Immature natural killer cell (primary cell): Measurements from ENCODE around the gene CFAP74. TPM values are rescaled to one million over a fixed set of nuclear protein-coding genes. Genes with fewer than 3 reads are reported as not detected.

Source experiments
- DNase-seq, 3 donors: peaks; one replicate each; pipeline ENCODE4 v3.0.0; 2022; ENCODE audit warnings: mixed read lengths in 1 of 3
- H3K27ac Mint-ChIP-seq, 6 donors: one replicate each; pipeline ENCODE4 v1.8.0; 2020; ENCODE audit warnings: mixed read lengths in 6 of 6, mild to moderate bottlenecking in 5 of 6, inconsistent platforms in 4 of 6, moderate library complexity in 3 of 6
- H3K27me3 Mint-ChIP-seq, 3 donors: one replicate each; pipeline ENCODE4 v1.8.0; 2020 to 2021; ENCODE audit warnings: low read depth in 3 of 3, mild to moderate bottlenecking in 3 of 3, mixed read lengths in 3 of 3, moderate library complexity in 3 of 3, inconsistent platforms in 1 of 3
- H3K36me3 Mint-ChIP-seq, 3 donors: one replicate each; pipeline ENCODE4 v1.8.0; 2020; ENCODE audit warnings: mixed read lengths in 3 of 3, inconsistent platforms in 2 of 3, mild to moderate bottlenecking in 2 of 3
- H3K4me1 Mint-ChIP-seq, 2 donors: one replicate each; pipeline ENCODE4 v1.8.0; 2020; ENCODE audit warnings: inconsistent platforms in 2 of 2, mild to moderate bottlenecking in 2 of 2, mixed read lengths in 2 of 2, moderate library complexity in 1 of 2
- H3K4me3 Mint-ChIP-seq, 5 donors: one replicate each; pipeline ENCODE4 v1.8.0; 2020; ENCODE audit warnings: mild to moderate bottlenecking in 5 of 5, mixed read lengths in 5 of 5, inconsistent platforms in 3 of 5, moderate library complexity in 3 of 5
- H3K9me3 Mint-ChIP-seq, 6 donors: one replicate each; pipeline ENCODE4 v1.8.0; 2020; ENCODE audit warnings: mild to moderate bottlenecking in 6 of 6, mixed read lengths in 6 of 6, inconsistent platforms in 4 of 6, moderate library complexity in 3 of 6
- polyA plus RNA-seq, 3 donors: library from polyadenylated mRNA; unstranded; fragments of 300-500 nt; fragmentation: Illumina TruSeq; gene quantifications; one replicate each; pipeline ENCODE4 v1.2.3, GENCODE V29; 2021

Gene CFAP74
- polyA plus RNA-seq, 3 donors from 2014 or later, result not detected

DNA sequence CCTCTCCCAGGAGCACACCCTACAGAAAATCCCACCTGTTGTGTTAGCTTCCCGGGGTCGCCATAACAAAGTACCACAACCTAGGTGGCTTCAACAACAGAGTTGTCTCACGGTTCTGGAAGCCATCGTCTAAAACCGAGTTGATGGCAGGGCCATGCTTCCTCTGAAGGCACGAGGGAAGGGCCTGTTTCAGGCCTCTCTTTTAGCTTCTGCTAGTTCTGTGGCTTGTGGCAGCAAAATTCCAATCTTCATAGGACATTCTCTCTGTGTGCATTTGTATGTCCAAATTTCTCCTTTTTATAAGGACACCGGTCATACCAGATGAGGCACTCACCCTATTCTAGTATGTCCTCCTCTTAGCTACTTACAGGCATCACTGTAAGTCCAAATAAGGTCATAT is 3.2 kb downstream of the CFAP74 start:
- Mint-ChIP-seq H3K4me3 (no peak overlapping the region), H3K27me3 (peaks cover 0 to 21% (median 19%) of the 10 kb centered on the region in 3 donors), H3K4me1 (no peaks in the 10 kb centered on the region), H3K9me3 (peaks cover 0 to 1% (median 0%) of the 10 kb centered on the region in 6 donors), H3K36me3 (no peaks in the 10 kb centered on the region), H3K27ac (no peak overlapping the region)
- no peak for DNase-seq

DNA sequence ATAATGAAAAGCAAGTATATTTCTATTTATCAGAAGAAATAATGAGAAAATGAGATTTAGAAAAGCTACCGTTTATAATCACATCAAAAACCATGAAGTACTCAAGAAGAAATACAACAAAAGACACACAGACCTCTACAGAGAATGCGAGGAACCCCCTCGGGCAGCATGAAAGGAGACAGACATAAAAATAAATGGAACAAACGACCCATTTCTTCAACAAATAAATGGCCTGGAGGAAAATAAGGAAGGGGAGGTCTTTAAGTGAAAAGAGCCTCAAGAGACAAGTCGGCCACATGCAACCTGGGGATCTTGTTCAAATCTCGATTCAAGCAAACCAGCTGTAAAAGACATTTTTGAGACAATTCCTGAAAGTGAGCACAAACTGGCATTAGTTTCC is 6.0 kb downstream of the CFAP74 start:
- Mint-ChIP-seq H3K27ac (no peak overlapping the region), H3K4me1 (no peaks in the 10 kb centered on the region), H3K9me3 (peaks cover 0 to 1% (median 0%) of the 10 kb centered on the region in 6 donors), H3K36me3 (no peaks in the 10 kb centered on the region), H3K4me3 (no peak overlapping the region), H3K27me3 (peaks cover 5 to 18% (median 15%) of the 10 kb centered on the region in 3 donors)
- DNase-seq, result no peak

DNA sequence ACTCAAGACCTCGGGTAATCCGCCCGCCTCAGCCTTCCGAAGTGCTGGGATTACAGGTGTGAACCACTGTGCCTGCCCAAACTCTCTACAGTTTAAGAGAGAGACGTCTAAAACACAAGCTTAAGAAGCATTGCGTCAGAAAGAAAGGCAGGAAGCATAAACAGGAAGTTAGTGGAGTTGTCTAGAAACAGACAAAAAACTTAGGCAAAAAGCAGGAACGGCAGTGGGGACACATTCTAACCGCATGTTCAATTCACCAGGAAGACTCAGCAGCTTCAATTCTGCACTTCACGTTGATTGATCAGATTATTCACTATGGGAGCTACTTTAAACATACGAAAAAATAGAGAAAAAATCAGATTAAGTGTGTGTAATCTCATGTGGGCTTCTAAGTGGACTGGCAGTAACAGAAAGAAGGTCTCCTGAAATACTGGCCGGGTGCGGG is 7.4 kb downstream of the CFAP74 start:
- Mint-ChIP-seq H3K4me1 (no peaks in the 10 kb centered on the region), H3K36me3 (no peaks in the 10 kb centered on the region), H3K27me3 (peaks cover 5 to 14% (median 7%) of the 10 kb centered on the region in 3 donors), H3K4me3 (no peak overlapping the region), H3K27ac (peak overlapping the region in 1 of 6 donors; percentile 47), H3K9me3 (peaks cover 0 to 1% (median 0%) of the 10 kb centered on the region in 6 donors)
- no peak for DNase-seq

DNA sequence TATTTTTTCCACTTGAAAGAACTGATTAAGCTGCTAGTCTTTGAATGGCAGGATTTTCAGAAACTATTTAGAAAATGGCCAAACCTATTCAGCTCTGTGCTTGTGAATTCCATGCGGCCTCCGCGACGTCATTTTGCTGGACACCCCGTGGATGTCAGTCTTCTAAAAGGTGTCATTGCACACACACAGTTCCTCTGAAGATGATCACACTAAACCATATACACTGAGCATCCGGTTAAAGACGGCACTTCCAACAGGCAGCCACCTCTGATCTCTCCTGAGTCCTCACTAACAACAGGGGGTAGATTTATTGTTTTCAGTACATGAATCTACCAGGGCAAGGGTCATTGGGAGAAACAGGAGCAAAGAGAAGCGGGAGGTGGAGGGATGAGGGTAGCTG is 9.1 kb downstream of the CFAP74 start:
- peaks cover 0 to 1% (median 0%) of the 10 kb centered on the region in 6 donors for H3K9me3 Mint-ChIP-seq
- H3K4me3 Mint-ChIP-seq, result no peak overlapping the region
- peaks cover 5 to 16% (median 7%) of the 10 kb centered on the region in 3 donors for H3K27me3 Mint-ChIP-seq
- H3K36me3 Mint-ChIP-seq, result no peaks in the 10 kb centered on the region
- H3K4me1 Mint-ChIP-seq, result no peaks in the 10 kb centered on the region
- no peak for DNase-seq
- H3K27ac Mint-ChIP-seq, result no peak overlapping the region

DNA sequence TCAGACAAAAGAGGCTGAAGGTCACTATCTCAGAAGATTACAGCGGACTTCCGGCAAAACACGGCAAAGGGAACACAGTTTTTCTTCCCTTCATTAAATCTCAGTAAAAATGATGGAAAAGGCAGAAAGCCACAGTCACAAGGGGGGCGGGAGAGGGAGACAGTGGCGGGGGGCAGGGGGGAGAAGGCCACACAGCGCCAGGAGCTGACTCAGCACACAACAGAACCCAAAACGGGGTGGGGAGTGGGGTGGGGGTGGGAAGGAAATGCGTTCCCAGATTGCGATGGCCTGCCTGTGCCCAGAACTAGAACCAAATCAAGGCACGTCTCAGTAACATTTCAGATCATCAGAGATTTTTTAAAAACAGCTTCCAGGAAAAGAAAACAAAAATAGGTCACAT is 13.4 kb downstream of the CFAP74 start:
- Mint-ChIP-seq H3K4me3 (no peak overlapping the region), H3K27me3 (peaks cover 4 to 10% (median 5%) of the 10 kb centered on the region in 3 donors), H3K27ac (no peak overlapping the region), H3K9me3 (no peaks in the 10 kb centered on the region), H3K36me3 (no peaks in the 10 kb centered on the region), H3K4me1 (no peaks in the 10 kb centered on the region)
- no peak for DNase-seq

DNA sequence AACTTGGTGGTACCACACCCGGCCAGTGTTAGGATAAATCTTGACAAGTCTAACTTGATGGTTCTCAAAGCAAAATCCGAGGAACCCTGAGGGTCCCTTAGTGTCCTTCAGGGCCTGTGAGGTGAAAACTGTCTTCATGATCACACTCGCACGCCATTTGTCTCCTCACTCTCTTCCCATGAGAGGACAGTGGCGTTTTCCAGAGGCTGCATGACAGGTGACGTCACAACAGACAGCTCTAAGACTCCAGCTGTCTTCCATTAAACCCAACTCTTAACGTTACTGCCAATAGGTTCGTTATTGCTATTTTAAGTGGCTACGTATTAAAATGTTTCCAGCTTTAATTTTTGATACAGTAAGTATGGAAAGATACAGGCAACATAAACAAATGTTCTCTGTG is 13.8 kb downstream of the CFAP74 start:
- Mint-ChIP-seq H3K9me3 (no peaks in the 10 kb centered on the region), H3K4me1 (no peaks in the 10 kb centered on the region)
- DNase-seq, result no peak

DNA sequence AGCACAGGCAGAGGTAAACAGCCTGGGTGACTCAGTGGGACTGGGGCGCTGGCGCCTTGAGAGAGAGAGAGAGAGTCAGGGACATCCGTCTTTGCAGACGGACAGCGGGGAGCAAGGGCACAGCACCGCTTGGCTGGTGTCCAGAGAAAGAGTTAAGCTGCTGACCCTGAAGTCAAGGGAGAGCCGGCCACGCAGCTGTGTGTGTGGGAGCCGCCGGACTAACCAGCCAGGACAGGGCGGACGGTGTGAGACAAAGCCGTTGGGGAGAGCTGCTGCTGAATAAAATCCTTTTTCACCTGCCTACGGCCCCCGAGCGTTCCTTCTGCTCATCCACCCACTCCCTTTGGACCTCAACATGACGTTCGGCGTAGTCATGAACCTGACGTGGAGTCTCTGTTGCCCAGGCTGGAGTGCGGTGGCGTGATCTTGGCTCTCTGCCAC is 14.5 kb downstream of the CFAP74 start:
- Mint-ChIP-seq H3K9me3 (no peaks in the 10 kb centered on the region), H3K4me1 (no peaks in the 10 kb centered on the region), H3K36me3 (no peaks in the 10 kb centered on the region), H3K27me3 (peaks cover 0 to 6% (median 5%) of the 10 kb centered on the region in 3 donors), H3K4me3 (no peak overlapping the region), H3K27ac (no peak overlapping the region)
- DNase-seq, result no peak

More for the DNA sequence above, 13.8 kb downstream of the CFAP74 start:
- no peak overlapping the region for H3K4me3 Mint-ChIP-seq
- H3K36me3 Mint-ChIP-seq, result no peaks in the 10 kb centered on the region
- peaks cover 3 to 10% (median 3%) of the 10 kb centered on the region in 3 donors for H3K27me3 Mint-ChIP-seq
- no peak overlapping the region for H3K27ac Mint-ChIP-seq

DNA sequence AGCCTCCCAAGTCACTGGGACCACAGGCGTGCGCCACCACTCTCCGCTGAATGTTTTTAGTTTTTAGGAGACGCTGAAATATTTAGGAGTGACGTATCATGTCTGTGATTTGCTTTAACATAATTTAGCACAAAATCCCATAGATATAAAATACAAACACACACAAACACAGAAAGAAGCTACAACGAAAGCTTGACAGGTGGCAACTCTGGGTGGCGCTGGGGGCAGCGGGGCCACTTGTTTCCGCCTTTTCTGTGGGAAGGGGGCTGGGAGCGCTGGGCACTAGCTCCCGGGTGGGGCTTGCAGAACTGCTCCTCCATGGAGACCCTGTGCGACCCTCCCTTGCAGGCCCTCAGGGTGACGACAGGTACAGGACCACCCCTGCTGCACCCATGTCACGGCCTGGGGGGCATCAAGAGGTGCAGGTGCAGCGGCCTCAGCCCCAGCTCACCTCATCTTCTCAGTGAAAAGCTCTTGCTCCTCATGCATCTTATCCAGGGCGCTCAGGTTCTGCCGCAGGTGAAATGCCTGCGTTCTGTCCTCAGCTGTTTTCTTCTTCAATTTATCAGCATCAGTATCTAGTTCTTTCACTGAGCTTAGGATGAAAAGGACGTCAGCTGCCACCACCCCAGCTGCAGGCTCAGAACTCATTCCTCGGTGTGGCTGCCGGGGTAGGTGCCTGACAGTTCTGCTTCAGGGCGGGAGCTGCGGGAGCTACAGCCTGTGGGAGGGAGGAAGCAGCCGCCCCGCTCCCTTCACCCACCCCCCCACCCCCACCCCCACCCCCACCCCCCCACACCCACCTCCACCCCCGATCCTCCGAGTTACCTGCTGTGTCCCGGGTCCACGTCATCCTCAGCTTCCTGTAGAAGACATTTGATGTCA is 15.3 kb downstream of the CFAP74 start:
- no peak for DNase-seq
- Mint-ChIP-seq H3K4me3 (no peak overlapping the region), H3K9me3 (no peaks in the 10 kb centered on the region), H3K4me1 (no peaks in the 10 kb centered on the region), H3K27me3 (peaks cover 0 to 6% (median 5%) of the 10 kb centered on the region in 3 donors), H3K27ac (no peak overlapping the region), H3K36me3 (no peaks in the 10 kb centered on the region)

DNA sequence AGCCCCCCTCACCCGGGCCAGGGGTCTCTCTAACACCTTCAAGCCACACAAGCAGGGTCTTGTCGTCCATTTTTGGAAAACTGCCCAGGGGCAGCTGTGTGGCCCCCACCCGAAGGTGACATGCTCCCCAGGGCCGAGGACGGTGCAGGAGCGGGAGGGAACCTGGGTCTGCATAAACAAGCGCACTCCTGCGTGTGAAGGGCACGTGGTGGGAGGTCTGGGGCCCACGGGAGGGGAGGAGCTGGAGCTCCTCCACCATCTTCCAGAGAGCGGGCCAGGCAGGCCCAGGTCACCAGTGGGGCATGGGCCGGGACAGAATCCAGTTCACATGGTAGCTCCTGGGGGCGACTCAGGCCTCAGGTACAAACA is 16.5 kb downstream of the CFAP74 start:
- no peak for DNase-seq
- Mint-ChIP-seq H3K4me3 (no peak overlapping the region), H3K27ac (no peak overlapping the region), H3K9me3 (no peaks in the 10 kb centered on the region), H3K36me3 (no peaks in the 10 kb centered on the region), H3K4me1 (no peaks in the 10 kb centered on the region), H3K27me3 (peaks cover 0 to 6% (median 5%) of the 10 kb centered on the region in 3 donors)

DNA sequence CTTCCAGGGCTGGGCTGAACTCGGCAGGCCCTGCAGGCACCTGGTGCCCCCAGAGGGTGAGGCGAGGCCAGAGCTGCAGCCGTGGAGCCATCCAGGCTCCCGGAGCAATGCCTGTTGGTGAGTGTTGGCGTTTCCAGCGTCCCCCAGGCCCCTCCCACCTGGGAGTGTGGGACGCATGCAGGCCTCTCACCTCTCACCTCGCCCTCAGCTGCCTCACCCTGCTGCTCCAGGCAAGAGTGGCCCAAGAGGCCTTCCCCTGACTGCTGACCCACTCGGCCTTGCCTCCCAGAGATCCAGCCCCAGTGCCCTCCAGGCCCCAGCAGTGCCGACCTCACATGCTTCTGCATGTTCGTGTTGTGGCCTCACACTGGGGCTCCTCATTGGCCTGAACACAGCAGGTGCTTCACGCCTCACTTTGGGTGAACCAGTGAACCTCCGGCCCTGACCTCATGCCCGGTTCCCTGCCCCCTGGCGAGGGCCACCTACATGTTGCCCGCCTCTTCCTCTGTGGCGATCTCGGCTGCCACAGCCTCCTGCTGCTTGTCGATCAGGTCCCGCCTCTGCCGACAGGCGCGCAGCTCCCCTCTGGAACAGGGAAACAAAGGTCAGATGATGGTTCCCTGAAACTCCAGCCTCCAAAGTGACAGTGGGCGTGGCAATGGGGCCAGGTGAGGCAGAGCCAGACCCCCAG is 17.0 kb downstream of the CFAP74 start:
- no peaks in the 10 kb centered on the region for H3K36me3 Mint-ChIP-seq
- no peaks in the 10 kb centered on the region for H3K4me1 Mint-ChIP-seq
- H3K4me3 Mint-ChIP-seq, result no peak overlapping the region
- no peak for DNase-seq
- H3K27me3 Mint-ChIP-seq, result peaks cover 0 to 6% (median 5%) of the 10 kb centered on the region in 3 donors
- H3K27ac Mint-ChIP-seq, result no peak overlapping the region
- no peaks in the 10 kb centered on the region for H3K9me3 Mint-ChIP-seq

DNA sequence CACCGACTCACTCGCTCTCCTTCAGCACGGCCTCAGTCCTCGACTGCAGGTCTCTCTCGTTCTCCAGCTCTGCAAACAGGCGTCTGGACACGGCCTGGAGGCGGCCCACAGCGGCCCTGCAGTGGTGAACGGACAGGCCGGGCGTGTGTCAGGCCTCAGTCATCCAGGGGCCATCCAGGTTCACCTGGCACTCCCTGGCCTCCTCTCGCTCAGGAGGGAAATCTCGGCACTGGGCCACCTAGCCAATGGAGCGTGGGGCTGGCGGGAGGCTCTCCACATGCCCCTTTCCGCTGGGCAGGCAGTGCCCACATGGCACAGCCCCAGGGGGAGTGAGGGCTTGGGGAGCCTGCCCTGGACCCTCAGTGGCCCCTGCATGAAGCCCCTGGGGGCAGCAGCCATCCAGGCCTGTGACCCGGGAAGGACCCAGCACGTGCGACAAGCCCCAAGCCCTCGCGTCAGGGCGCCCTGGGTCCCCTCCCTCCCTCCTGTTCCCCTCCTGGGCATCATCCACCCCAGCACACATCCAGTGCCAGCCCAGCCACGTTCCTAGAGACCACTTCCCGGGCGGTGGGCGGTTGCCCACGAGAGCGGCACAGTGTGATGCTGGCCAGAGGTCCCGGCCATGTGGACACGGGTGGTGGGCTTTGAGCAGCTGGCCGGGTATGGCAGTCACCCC is 18.1 kb downstream of the CFAP74 start:
- DNase-seq, result no peak
- H3K27ac Mint-ChIP-seq, result no peak overlapping the region
- H3K4me3 Mint-ChIP-seq, result no peak overlapping the region
- H3K9me3 Mint-ChIP-seq, result no peaks in the 10 kb centered on the region
- peaks cover 0 to 6% (median 2%) of the 10 kb centered on the region in 3 donors for H3K27me3 Mint-ChIP-seq
- no peaks in the 10 kb centered on the region for H3K4me1 Mint-ChIP-seq
- no peaks in the 10 kb centered on the region for H3K36me3 Mint-ChIP-seq

DNA sequence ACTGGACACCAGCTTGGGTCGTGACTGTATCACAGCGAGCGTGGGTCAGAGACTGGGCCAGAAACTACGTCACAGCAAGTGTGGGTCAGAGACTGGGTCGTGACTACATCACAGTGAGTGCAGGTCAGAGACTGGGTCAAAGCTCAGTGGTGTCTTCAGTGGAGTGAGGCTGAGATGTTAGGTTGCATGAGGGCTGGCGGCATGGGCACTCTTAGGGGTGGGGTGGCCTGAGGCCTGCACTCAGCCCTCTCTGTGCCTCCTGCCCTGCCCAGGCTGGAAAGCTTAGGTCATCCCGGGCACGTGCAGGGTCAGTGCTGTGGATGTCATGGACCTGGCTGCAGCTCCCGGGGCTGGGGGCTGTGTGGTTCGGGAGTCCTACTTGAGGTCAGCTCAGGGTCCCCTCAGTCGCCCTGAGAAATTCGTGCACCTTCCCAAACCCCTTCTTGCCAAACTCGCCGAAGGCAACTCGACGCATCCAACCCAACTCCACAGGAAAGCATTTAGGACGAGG is 19.0 kb downstream of the CFAP74 start:
- no peak for DNase-seq
- peaks cover 1 to 6% (median 1%) of the 10 kb centered on the region in 3 donors for H3K27me3 Mint-ChIP-seq
- H3K9me3 Mint-ChIP-seq, result no peaks in the 10 kb centered on the region
- no peaks in the 10 kb centered on the region for H3K36me3 Mint-ChIP-seq
- H3K4me1 Mint-ChIP-seq, result no peaks in the 10 kb centered on the region
- no peak overlapping the region for H3K27ac Mint-ChIP-seq
- no peak overlapping the region for H3K4me3 Mint-ChIP-seq

DNA sequence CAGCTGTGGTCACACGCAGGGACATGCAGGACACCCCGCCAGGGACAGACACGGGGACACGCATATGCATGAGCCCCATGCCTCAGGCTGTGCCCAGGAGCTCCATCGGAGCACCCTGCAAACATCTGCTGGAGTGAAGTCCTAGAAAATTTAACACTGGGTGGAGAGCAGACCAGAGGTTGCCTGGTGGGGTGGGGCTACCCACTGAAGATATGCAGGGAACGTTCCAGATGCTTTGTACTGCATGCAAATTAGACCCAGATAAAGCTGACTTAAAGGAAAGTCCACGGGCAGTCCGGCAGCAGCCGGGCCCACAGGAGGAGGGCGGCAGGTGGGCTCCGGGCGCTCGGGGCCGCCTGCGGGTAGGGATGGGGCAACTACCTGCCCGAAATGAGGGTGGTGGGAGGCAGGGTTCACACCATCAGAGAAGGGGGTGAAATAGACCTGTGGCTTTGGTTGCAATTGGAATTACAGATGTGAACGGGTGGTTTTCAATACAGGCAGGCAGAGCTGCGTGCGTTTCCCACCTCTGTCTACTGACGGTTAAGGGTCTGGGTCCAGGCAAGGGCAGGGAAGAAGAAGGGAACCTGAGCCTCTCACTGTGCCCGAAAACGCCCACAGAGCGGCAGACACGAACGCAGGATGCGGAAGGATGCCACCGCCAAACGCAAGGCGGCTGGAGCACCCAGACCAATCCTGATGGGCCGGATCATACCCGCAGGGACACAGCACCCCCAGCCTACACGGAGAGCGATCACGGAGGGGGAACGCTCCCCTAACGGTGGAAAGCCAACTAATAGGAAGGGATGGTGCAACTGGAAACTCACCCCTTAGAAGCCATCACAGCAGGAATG is 21.0 kb downstream of the CFAP74 start:
- Mint-ChIP-seq H3K27ac (no peak overlapping the region), H3K4me1 (no peaks in the 10 kb centered on the region), H3K4me3 (no peak overlapping the region), H3K27me3 (peaks cover 1 to 7% (median 2%) of the 10 kb centered on the region in 3 donors), H3K36me3 (no peaks in the 10 kb centered on the region), H3K9me3 (peaks cover 0 to 2% (median 0%) of the 10 kb centered on the region in 6 donors)
- no peak for DNase-seq
